ENCODE results near the gene SNRPA.
"Not testable (repeated sequence)": the region's sequence is repeated elsewhere in the genome, so short reads cannot be mapped to it uniquely, and the experiment has no call there.

Gene SNRPA

GRCh38 chr19:40719414-40719894 is 31.5 kb upstream of the SNRPA start:
- FAIRE-seq (no peak), DNase-seq (ENCODE audit: insufficient read length, low spot score) (no peak)

DNA sequence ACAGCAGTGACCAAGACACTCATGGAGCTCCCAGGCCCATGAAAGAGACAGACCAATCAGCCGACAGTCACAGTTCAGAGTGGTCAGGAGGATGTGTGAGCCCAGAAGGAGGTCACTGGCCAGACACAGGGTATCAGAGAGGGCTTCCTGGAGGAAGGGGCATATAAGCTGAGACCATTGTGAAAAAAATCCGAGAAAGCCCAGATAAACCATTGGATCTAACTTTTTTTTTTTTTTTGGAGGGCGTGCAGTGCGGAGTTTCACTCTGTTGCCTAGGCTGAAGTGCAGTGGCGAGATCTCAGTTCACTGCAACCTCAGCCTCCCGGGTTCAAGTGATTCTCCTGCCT is 29.9 kb upstream of the SNRPA start:
- FAIRE-seq (no peak), DNase-seq (ENCODE audit: insufficient read length, low spot score) (no peak)

GRCh38 chr19:40721936-40722661 is 28.9 kb upstream of the SNRPA start:
- no peak for DNase-seq (ENCODE audit: insufficient read length, low spot score)
- FAIRE-seq, result no peak

- FAIRE-seq, result no peak
- no peak for DNase-seq (ENCODE audit: insufficient read length, low spot score)
These were observed 27.2 kb upstream of the SNRPA start for GRCh38 chr19:40723661-40724254.

- DNase-seq (ENCODE audit: insufficient read length, low spot score), result no peak
- no peak for FAIRE-seq
These were observed 26.7 kb upstream of the SNRPA start for GRCh38 chr19:40724315-40724714.

DNA sequence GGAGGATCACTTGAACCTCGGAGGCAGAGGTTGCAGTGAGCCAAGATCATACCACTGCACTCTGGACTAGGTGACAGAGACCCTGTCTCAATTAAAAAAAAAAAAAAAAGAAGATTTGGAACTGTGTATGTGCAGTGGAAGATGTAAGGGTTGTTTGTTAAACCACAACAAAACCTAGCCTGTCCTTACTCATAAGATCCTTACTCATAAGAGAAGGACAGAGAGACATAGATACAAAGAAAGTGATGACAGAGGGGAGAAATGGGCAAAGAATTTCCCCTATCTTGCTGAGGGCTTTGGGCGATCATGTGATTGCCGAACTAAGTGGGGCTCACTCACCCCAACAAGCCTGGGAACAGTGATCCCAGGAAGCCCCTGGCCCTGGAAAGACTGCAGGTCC is 26.1 kb upstream of the SNRPA start:
- DNase-seq (ENCODE audit: insufficient read length, low spot score) (no peak), FAIRE-seq (no peak)

DNA sequence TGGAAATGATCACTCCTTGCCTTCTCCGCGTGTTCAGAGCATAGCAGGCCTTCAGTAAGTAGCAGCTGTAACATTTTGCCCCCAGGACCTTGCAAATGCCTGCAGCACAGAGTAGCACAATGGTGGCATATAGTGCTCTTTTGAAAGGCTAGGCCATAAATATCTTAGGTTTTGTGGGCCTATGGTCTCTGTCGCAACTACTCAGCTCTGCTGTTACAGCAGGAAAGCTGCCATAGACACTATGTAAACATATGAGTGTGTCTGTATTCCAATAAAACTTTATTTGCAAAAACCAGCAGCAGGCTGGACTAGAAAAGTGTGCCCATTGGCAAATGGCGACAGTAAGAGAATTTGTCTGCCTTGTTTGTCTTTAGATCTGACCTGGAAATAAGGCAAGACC is 24.7 kb upstream of the SNRPA start:
- no peak for DNase-seq (ENCODE audit: insufficient read length, low spot score)
- FAIRE-seq, result no peak

DNA sequence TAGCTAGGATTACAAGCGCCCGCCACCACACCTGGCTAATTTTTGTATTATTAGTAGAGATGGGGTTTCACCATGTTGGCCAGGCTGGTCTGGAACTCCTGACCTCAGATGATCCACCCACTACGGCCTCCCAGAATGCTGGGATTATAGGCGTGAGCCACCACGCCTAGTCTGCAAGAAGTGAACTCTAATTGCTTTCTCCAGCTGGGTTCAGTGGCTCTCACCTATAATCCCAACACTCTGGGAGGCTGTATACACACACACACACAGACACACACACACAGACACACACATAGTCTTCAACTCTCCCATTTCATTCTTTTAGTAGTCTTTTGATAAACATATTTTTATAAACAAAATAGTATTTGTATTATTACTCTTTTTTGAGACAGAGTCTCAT is 20.9 kb upstream of the SNRPA start:
- not testable (repeated sequence) for FAIRE-seq; DNase-seq (ENCODE audit: insufficient read length, low spot score)

GRCh38 chr19:40732304-40732703 is 18.7 kb upstream of the SNRPA start:
- not testable (repeated sequence) for FAIRE-seq; DNase-seq (ENCODE audit: insufficient read length, low spot score)

DNA sequence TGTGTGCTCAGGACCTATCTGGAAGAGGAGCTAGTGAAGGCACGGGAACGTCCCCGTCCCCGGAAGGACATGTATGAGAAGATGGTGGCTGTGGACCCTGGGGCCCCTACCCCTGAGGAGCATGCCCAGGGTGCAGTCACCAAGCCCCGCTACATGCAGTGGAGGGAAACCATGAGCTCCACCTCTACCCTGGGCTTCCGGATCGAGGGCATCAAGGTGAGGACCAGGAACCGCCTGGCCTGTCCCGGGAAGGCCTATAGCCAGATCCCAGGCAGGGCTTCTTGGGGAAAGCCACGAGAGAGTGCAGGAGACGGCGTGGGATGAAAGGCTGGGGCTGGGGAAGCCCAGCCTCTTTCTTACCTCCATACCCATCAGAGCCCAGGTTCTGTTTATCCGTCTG is 17.9 kb upstream of the SNRPA start:
- FAIRE-seq (no peak), DNase-seq (ENCODE audit: insufficient read length, low spot score) (no peak)

GRCh38 chr19:40735013-40735771 is 15.8 kb upstream of the SNRPA start:
- DNase-seq (ENCODE audit: insufficient read length, low spot score) (no peak), FAIRE-seq (no peak)

DNA sequence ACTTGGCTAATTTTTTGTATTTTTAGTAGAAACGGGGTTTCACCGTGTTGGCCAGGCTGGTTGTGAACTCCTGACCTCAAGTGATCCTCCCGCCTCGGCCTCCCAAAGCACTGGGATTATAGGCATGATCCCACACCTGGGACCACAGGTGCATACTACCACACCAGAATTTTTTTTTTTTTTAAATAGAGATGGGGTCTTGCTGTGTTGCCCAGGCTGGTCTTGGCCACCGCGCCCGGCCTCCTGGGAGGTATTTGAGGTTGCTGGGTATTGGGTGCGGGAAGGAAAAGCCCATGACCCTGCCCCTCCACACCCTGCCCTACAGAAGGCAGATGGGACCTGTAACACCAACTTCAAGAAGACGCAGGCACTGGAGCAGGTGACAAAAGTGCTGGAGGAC is 14.3 kb upstream of the SNRPA start:
- FAIRE-seq (no peak), DNase-seq (ENCODE audit: insufficient read length, low spot score) (no peak)

- FAIRE-seq, result no peak
- DNase-seq (ENCODE audit: insufficient read length, low spot score), result no peak
These were observed 13.8 kb upstream of the SNRPA start for GRCh38 chr19:40737102-40737644.

GRCh38 chr19:40739030-40739839 is 11.8 kb upstream of the SNRPA start:
- no peak for DNase-seq (ENCODE audit: insufficient read length, low spot score)
- no peak for FAIRE-seq

GRCh38 chr19:40739871-40740703 is 10.9 kb upstream of the SNRPA start:
- DNase-seq (ENCODE audit: insufficient read length, low spot score) (no peak), FAIRE-seq (no peak)

- FAIRE-seq, result no peak
- no peak for DNase-seq (ENCODE audit: insufficient read length, low spot score)
These were observed 10.3 kb upstream of the SNRPA start for GRCh38 chr19:40740747-40741146.

- DNase-seq (ENCODE audit: insufficient read length, low spot score) (no peak), FAIRE-seq (no peak)
These were observed 9.2 kb upstream of the SNRPA start for GRCh38 chr19:40741527-40742390.

DNA sequence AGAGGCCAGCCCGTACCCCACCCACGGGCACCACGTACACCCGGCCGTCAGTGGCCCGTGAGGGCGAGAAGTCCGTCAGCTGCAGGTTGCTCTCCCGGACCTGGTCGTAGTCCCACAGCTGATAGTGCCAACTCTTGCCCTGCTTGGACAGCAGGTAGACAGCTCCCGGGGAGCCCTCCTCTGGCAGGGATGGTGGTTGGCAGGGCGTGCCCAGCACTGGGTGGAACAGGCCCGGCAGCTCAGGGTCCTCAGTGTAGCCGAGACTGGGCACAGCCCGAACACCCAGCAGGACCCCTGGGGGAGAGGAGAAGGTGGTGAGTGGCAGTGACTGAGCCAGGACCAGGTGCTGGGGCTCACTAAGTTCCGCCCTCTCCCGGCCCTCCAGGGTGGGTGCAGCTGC is 8.5 kb upstream of the SNRPA start:
- no peak for DNase-seq (ENCODE audit: insufficient read length, low spot score)
- no peak for FAIRE-seq

DNA sequence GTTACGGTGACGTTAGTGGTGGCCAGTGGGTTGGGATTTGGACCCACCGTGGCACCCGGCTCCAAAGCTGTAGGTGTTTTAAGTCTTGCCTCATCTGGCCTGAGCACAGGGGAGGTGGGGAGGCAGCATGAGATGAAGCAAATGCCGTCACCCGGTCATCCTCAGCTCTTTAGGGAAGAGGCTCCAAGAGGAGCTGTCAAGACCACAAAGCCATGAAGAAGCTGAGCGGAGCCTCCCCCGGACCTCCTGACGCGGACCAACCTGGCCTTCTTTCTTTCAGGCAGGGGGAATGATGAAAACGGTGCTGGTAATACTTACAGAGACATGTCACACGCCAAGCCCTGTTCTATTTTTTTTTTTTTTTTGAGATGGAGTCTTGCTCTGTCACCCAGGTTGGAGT is 8.1 kb upstream of the SNRPA start:
- FAIRE-seq (no peak), DNase-seq (ENCODE audit: insufficient read length, low spot score) (no peak)
